K562 (cell line): Measurements from ENCODE around the gene DGAT2. TPM values are rescaled to one million over a fixed set of nuclear protein-coding genes. Genes with fewer than 3 reads are reported as not detected.

ENCODE experiments used
- ATF7 ChIP-seq: fragments of 450-650 bp; IDR thresholded peaks from 2 replicates; pipeline ENCODE4 v1.7.1; 2014; ENCODE audit warnings: mild to moderate bottlenecking, moderate library complexity
- CBFA2T3 ChIP-seq: fragments of 450-650 bp; IDR thresholded peaks from 2 replicates; pipeline ENCODE4 v1.6.1; 2017
- CTBP1 ChIP-seq: fragments of 450-650 bp; IDR thresholded peaks from 2 replicates; pipeline ENCODE4 v1.6.1; 2016; ENCODE audit warnings: borderline replicate concordance
- HBP1 ChIP-seq: fragments of 450-650 bp; formaldehyde crosslinking; IDR thresholded peaks from 2 replicates; pipeline ENCODE4 v1.4.0; 2022; ENCODE audit warnings: missing genetic modification characterization
- HDGF ChIP-seq: fragments of 450-650 bp; IDR thresholded peaks from 2 replicates; pipeline ENCODE4 v1.6.1; 2016
- PTTG1 ChIP-seq: fragments of 450-650 bp; IDR thresholded peaks from 2 replicates; pipeline ENCODE4 v1.6.1; 2016; ENCODE audit warnings: low read depth, mild to moderate bottlenecking, missing genetic modification characterization, missing compliant biosample characterization
- RNF2 ChIP-seq: sonication (generic); IDR thresholded peaks from 2 replicates; pipeline ENCODE4 v1.6.1; 2016
- SAP30 ChIP-seq: fragments of 200-600 bp; sonication (generic); IDR thresholded peaks from 2 replicates; pipeline ENCODE4 v1.6.1; 2012; ENCODE audit warnings: borderline replicate concordance, low read depth, mild to moderate bottlenecking, moderate library complexity, low read length, control low read depth, inconsistent platforms; ENCODE audit not compliant: insufficient read depth, poor library complexity, severe bottlenecking
- SP1 ChIP-seq: sonication (generic); formaldehyde crosslinking; IDR thresholded peaks from 2 replicates; pipeline ENCODE4 v1.8.1; 2022; ENCODE audit warnings: mild to moderate bottlenecking, missing genetic modification reagents
- STAG1 ChIP-seq: sonication (generic); formaldehyde crosslinking; IDR thresholded peaks from 2 replicates; pipeline ENCODE4 v1.5.0; 2020; ENCODE audit warnings: missing genetic modification reagents, borderline replicate concordance
- THAP12 ChIP-seq: fragments of 250-450 bp; sonication (Bioruptor Pico); IDR thresholded peaks from 2 replicates; pipeline ENCODE4 v1.9.0; 2021; ENCODE audit warnings: mild to moderate bottlenecking, inconsistent platforms
- ZBTB7A ChIP-seq: IDR thresholded peaks from 2 replicates; pipeline ENCODE4 v1.6.1; 2011; ENCODE audit warnings: low read depth, mild to moderate bottlenecking, low read length, moderate library complexity, borderline replicate concordance; ENCODE audit not compliant: control insufficient read depth
- ZNF561 ChIP-seq: fragments of 450-650 bp; formaldehyde crosslinking; conservative IDR thresholded peaks from 2 replicates; pipeline ENCODE4 v1.4.0; 2020; ENCODE audit warnings: mild to moderate bottlenecking, moderate library complexity
- ZNF77 ChIP-seq: fragments of 250-450 bp; sonication (Bioruptor Pico); IDR thresholded peaks from 2 replicates; pipeline ENCODE4 v1.5.0; 2020
- polyA plus RNA-seq, 8 experiments: library from polyadenylated mRNA; depleted of rRNA in 4 of 8; stranded (reverse) in 5 of 8; unstranded in 3 of 8; fragments of >200 nt; fragmentation: Nextera tagmentation in 2 of 8; fragmentation: Illumina TruSeq in 1 of 8; extraction: Ambion mirVana in 2 of 8; extraction: Trizol in 1 of 8; gene quantifications; 2 replicates each; pipeline versions ENCODE4 v1.2.1 to v1.2.3, GENCODE V29; 2011 to 2014; ENCODE audit warnings: inconsistent platforms in 1 of 8, missing spikeins in 1 of 8
- total RNA-seq, 7 experiments: library from RNA; depleted of rRNA in 6 of 7; stranded (reverse); fragments of >200 nt in 6 of 7; fragmentation: Illumina TruSeq in 2 of 7; extraction: Trizol in 2 of 7; gene quantifications; 2 replicates each; pipeline versions ENCODE4 v1.2.1 to v1.2.3, GENCODE V29; 2011 to 2021; ENCODE audit warnings: low replicate concordance in 1 of 7
- TF ChIP-seq, protein P1 (sequence below), 2 experiments: fragments of 450-650 bp in 1 of 2; sonication (generic) in 1 of 2; formaldehyde crosslinking in 1 of 2; IDR thresholded peaks; 2 replicates each; pipeline versions ENCODE4 v1.7.1 to v1.9.0; 2016 to 2022; ENCODE audit warnings: inconsistent platforms in 1 of 2, mild to moderate bottlenecking in 1 of 2, missing genetic modification reagents in 1 of 2

The DGAT2 gene
- total and polyA plus RNA-seq, 9 of the 15 experiments (the other 6 are each of a cell fraction or from before 2014, with no cell fraction given): 0.68 to 2.8 (median 1.8) TPM

DNA sequence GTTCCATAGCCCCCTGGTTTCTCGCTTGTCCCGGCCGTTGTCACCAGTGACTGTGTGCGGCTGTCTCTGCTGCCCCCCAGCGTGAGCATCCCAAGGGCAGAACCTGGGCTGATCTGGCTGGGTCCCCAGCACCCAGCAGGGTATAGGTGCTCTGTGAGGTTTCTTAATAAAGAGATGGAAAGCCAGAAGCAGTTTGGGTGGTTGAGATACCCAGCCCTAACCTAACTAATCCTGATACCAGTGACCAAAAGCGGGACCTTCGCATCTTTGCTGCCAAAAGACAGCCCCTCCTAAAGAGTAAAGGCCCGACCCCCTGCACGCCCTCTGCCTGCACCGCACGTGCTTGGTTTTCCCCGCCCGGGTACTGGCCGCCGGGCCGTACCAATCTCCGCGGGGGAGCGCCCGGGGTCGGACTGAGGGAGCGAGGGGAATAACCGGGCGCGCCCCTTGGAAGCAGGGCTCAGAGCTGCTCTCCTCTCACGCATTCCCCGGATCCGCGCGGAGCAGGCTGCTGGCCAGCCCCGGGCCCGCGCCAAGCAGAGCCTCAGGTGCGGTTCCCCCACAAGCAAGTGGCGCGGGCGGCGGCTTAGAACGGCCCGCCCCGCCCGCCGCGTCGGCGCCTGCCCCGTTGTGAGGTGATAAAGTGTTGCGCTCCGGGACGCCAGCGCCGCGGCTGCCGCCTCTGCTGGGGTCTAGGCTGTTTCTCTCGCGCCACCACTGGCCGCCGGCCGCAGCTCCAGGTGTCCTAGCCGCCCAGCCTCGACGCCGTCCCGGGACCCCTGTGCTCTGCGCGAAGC, at the start of gene DGAT2 (continued):
- TF ChIP-seq, protein P1, sequence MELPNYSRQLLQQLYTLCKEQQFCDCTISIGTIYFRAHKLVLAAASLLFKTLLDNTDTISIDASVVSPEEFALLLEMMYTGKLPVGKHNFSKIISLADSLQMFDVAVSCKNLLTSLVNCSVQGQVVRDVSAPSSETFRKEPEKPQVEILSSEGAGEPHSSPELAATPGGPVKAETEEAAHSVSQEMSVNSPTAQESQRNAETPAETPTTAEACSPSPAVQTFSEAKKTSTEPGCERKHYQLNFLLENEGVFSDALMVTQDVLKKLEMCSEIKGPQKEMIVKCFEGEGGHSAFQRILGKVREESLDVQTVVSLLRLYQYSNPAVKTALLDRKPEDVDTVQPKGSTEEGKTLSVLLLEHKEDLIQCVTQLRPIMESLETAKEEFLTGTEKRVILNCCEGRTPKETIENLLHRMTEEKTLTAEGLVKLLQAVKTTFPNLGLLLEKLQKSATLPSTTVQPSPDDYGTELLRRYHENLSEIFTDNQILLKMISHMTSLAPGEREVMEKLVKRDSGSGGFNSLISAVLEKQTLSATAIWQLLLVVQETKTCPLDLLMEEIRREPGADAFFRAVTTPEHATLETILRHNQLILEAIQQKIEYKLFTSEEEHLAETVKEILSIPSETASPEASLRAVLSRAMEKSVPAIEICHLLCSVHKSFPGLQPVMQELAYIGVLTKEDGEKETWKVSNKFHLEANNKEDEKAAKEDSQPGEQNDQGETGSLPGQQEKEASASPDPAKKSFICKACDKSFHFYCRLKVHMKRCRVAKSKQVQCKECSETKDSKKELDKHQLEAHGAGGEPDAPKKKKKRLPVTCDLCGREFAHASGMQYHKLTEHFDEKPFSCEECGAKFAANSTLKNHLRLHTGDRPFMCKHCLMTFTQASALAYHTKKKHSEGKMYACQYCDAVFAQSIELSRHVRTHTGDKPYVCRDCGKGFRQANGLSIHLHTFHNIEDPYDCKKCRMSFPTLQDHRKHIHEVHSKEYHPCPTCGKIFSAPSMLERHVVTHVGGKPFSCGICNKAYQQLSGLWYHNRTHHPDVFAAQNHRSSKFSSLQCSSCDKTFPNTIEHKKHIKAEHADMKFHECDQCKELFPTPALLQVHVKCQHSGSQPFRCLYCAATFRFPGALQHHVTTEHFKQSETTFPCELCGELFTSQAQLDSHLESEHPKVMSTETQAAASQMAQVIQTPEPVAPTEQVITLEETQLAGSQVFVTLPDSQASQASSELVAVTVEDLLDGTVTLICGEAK (IDR thresholded peaks at IDR 0.05): 0 out of 2 replicates have a peak, but pooled peaks have one; percentile 12
- TF ChIP-seq, protein P1 (CRISPR knock-in tag; IDR thresholded peaks at IDR 0.05): no peak
- TF ChIP-seq THAP12 (CRISPR knock-in tag) (peak; percentile 32; the same call in 1 of the 2 replicates), CBFA2T3 (peak; percentile 35), PTTG1 (tag) (no peak), HBP1 (CRISPR knock-in tag) (no peak), RNF2 (peak; percentile 72), CTBP1 (peak; percentile 89), SP1 (CRISPR knock-in tag) (peak; percentile 91), ATF7 (peak; percentile 100), ZBTB7A (peak; percentile 76), ZNF561 (CRISPR knock-in tag) (no peak), SAP30 (no peak), HDGF (no peak), STAG1 (CRISPR knock-in tag) (peak; percentile 44), ZNF77 (no peak)
